ENCODE data around the gene IMP3. TPM values are rescaled to one million over a fixed set of nuclear protein-coding genes. Genes with fewer than 3 reads are reported as not detected.

The IMP3 gene
- total RNA-seq, 1 experiment from 2014 or later = 77.8 TPM

DNA sequence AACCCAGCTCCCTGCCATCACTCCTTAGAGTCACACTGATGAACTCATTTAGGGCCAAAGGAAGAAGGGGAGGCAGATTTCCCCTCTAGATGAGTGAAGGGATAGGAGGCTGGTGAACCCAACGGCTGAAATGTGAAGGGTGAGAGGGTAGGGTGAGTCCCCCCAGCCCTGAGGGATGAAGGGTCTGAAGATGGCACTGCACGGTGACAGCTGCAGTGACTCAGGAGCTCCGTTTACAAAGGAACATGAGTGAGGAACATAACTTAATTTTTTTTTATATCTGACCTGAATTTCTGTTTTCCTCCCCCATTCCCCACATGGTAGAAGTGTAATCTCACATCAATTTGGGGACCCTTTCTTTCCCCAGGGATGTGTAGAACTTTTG, 21.7 kb upstream of the IMP3 start:
- no peak overlapping the region for H3K4me3 Mint-ChIP-seq (ENCODE audit: low read depth, unreplicated experiment)
- peaks cover 64% of the 10 kb centered on the region for H3K4me1 Mint-ChIP-seq (ENCODE audit: low read depth, unreplicated experiment)
- H3K36me3 Mint-ChIP-seq (ENCODE audit: insufficient read depth, unreplicated experiment) = peaks cover 37% of the 10 kb centered on the region
- BruUV-seq (replicated peaks) = no TSS peak
- intact Hi-C loops (cut with micrococcal nuclease; ENCODE audit: unreplicated experiment) = no loop called here
- CTCF ChIA-PET = interaction anchor here (0.6 to 1.4 kb wide), 7 partner anchors 10 to 466 kb away, joined by 3 to 6 read pairs (median 4); partner anchors contain the start of gene SNX33
- TF ChIP-seq, protein P1, sequence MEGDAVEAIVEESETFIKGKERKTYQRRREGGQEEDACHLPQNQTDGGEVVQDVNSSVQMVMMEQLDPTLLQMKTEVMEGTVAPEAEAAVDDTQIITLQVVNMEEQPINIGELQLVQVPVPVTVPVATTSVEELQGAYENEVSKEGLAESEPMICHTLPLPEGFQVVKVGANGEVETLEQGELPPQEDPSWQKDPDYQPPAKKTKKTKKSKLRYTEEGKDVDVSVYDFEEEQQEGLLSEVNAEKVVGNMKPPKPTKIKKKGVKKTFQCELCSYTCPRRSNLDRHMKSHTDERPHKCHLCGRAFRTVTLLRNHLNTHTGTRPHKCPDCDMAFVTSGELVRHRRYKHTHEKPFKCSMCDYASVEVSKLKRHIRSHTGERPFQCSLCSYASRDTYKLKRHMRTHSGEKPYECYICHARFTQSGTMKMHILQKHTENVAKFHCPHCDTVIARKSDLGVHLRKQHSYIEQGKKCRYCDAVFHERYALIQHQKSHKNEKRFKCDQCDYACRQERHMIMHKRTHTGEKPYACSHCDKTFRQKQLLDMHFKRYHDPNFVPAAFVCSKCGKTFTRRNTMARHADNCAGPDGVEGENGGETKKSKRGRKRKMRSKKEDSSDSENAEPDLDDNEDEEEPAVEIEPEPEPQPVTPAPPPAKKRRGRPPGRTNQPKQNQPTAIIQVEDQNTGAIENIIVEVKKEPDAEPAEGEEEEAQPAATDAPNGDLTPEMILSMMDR (IDR thresholded peaks at IDR 0.05; ENCODE audit: unreplicated experiment) = no peak
- H3K9me3 Mint-ChIP-seq (ENCODE audit: low read depth, unreplicated experiment) = no peaks in the 10 kb centered on the region
- peak overlapping the region; percentile 62 for H3K27ac Mint-ChIP-seq (ENCODE audit: unreplicated experiment)
- no peaks in the 10 kb centered on the region for H3K27me3 Mint-ChIP-seq (ENCODE audit: unreplicated experiment)
- no peak for DNase-seq

DNA sequence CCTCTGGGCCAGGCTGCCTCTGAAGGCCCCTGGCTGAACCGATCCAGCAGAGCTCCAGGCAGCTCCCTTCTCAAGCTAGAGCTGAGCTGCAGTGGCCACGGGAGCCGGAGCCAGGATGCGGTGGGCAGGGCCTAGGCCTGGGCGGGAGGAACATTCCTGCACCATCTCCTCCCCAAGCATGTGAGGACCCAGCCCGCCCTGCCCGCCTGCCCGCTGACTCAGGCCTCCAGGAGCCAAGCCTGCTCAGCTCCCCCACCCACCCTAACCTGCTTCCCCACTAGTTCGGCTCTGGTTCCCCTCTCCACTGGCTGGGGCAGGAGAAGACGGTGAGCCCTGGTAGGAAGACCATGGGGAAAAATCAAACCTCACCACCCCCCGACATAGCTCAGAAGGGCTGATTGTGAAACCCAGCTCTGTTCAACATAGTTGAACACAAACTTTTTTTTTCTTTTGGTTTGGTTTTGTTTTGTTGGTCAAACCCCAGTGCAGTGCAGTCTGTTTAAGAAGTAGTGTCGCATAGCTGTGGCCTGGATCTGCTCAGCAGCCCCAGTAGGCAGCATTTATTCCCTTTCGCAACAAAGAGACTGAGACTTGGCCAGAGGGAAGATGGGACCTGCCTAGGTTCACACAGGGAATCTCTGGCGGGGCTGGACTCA, 21.2 kb upstream of the IMP3 start:
- CTCF ChIA-PET = interaction anchor here (0.6 to 1.4 kb wide), 9 partner anchors 9 to 466 kb away, joined by 3 to 6 read pairs (median 4); partner anchors contain the start of genes MAN2C1 and SNX33
- Mint-ChIP-seq H3K27ac (ENCODE audit: unreplicated experiment) (peak overlapping the region; percentile 62), H3K9me3 (ENCODE audit: low read depth, unreplicated experiment) (no peaks in the 10 kb centered on the region)

DNA sequence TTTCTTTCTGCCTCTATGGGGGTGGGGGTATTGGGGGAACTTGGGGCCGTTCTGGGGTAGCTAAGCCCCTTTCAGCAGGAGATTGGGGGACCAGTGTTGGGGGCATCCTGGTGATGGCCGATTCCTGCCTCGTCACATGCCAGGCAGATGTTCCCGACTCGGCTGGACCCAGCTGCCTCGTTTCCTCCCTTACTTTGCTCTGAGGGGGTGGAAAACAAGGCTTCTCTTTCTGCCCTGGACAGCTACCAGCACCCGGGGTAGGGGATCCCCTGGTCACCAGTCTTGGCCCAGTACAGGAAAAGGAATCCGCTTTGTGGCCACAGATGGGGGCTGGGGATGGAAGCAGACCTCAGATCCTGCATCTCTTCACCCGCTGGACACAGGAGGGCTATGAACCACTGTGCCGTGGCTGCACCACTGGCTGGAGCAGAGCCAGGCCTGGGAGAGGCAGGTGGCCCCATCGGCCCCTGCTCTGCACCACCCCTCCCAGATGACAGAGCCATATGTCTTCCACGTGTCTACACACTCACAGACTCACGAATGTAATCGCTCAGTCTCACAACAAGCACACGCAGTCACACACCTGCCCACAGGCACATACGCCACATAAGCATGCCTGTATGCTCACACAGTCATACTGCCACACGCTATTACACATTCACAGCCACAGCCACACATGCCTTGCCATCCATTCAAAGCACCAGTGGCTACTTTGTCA, 20.1 kb upstream of the IMP3 start:
- H3K9me3 Mint-ChIP-seq (ENCODE audit: low read depth, unreplicated experiment) = no peaks in the 10 kb centered on the region
- H3K36me3 Mint-ChIP-seq (ENCODE audit: insufficient read depth, unreplicated experiment) = peaks cover 23% of the 10 kb centered on the region
- TF ChIP-seq, protein P1 (IDR thresholded peaks at IDR 0.05; ENCODE audit: unreplicated experiment) = no peak
- no peaks in the 10 kb centered on the region for H3K27me3 Mint-ChIP-seq (ENCODE audit: unreplicated experiment)
- CTCF ChIA-PET = interaction anchor here (1.2 to 1.4 kb wide), 2 partner anchors 8 to 22 kb away, joined by 4 to 5 read pairs; no protein-coding TSS in a partner anchor
- peaks cover 48% of the 10 kb centered on the region for H3K4me1 Mint-ChIP-seq (ENCODE audit: low read depth, unreplicated experiment)
- no peak overlapping the region for H3K4me3 Mint-ChIP-seq (ENCODE audit: low read depth, unreplicated experiment)
- no TSS peak for BruUV-seq (replicated peaks)
- DNase-seq = no peak
- no peak overlapping the region for H3K27ac Mint-ChIP-seq (ENCODE audit: unreplicated experiment)
- intact Hi-C loops (cut with micrococcal nuclease; ENCODE audit: unreplicated experiment) = no loop called here

More for the DNA sequence above, 21.2 kb upstream of the IMP3 start:
- TSS peak; percentile 36 for BruUV-seq (replicated peaks)
- TF ChIP-seq, protein P1 (IDR thresholded peaks at IDR 0.05; ENCODE audit: unreplicated experiment) = no peak
- Mint-ChIP-seq H3K36me3 (ENCODE audit: insufficient read depth, unreplicated experiment) (peaks cover 31% of the 10 kb centered on the region), H3K4me1 (ENCODE audit: low read depth, unreplicated experiment) (peaks cover 59% of the 10 kb centered on the region), H3K4me3 (ENCODE audit: low read depth, unreplicated experiment) (no peak overlapping the region), H3K27me3 (ENCODE audit: unreplicated experiment) (no peaks in the 10 kb centered on the region)
- intact Hi-C loops (cut with micrococcal nuclease; ENCODE audit: unreplicated experiment) = no loop called here
- DNase-seq = peak; percentile 90

DNA sequence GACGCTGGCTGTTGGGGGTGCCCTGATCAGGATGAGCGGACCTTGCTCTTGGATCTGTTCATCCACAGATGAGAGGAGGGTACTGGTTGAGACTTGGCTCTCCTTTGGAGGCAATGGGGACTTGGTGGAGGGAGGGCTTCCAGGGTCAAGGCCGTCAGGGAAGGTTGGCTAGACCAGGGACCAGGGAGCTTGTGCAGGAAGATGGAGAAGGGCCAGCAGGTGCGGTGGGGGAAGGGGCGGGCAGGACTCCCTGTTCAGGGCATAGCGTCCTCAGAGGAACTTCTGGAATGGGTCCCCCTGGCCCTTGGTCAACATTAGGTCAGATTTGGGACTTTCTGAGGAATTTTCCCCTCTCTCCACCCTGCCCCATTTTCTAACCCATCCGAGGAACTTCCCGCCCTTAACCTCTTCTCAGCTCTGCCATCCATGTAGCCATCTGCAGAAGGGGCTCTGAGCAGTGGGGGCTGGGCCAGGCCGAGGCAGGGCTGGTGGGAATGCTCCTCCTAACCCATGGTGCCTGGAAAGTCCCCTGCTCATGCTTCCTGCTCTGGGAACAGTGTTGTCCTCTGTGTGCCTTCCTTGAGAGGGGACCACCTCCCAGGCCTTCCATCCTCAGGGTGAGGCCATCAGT, 19.2 kb upstream of the IMP3 start:
- CTCF ChIA-PET = no interaction called here
- intact Hi-C loops (cut with micrococcal nuclease; ENCODE audit: unreplicated experiment) = no loop called here
- no peak overlapping the region for H3K27ac Mint-ChIP-seq (ENCODE audit: unreplicated experiment)
- H3K9me3 Mint-ChIP-seq (ENCODE audit: low read depth, unreplicated experiment) = no peaks in the 10 kb centered on the region
- no peak for DNase-seq
- no peak overlapping the region for H3K4me3 Mint-ChIP-seq (ENCODE audit: low read depth, unreplicated experiment)
- peaks cover 39% of the 10 kb centered on the region for H3K4me1 Mint-ChIP-seq (ENCODE audit: low read depth, unreplicated experiment)
- H3K27me3 Mint-ChIP-seq (ENCODE audit: unreplicated experiment) = no peaks in the 10 kb centered on the region
- H3K36me3 Mint-ChIP-seq (ENCODE audit: insufficient read depth, unreplicated experiment) = peaks cover 21% of the 10 kb centered on the region
- TF ChIP-seq, protein P1 (IDR thresholded peaks at IDR 0.05; ENCODE audit: unreplicated experiment) = no peak
- no TSS peak for BruUV-seq (replicated peaks)

Measured in Calu3 (cell line).